Uterus (tissue), 4 donors: Measurements from ENCODE around the gene PMEPA1. TPM values are rescaled to one million over a fixed set of nuclear protein-coding genes. Genes with fewer than 3 reads are reported as not detected.

Experiments used
- DNase-seq, 2 donors: peaks; one replicate each; pipeline ENCODE4 v3.0.0-alpha.2; 2019 to 2020
- H3K27ac ChIP-seq, 2 donors: fragments of 200-600 bp; sonication (generic); 1 replicate in 1 of 2; 2 replicates in 1 of 2; pipeline ENCODE4 v1.5.1; 2016 to 2018
- H3K27me3 ChIP-seq, 2 donors: fragments of 200-600 bp; sonication (generic); one replicate each; pipeline ENCODE4 v1.5.1; 2018 to 2019; ENCODE audit warnings: control low read depth in 1 of 2
- H3K36me3 ChIP-seq, 2 donors: fragments of 200-600 bp; sonication (generic); one replicate each; pipeline ENCODE4 v1.5.1; 2019; ENCODE audit warnings: control low read depth in 1 of 2
- H3K4me1 ChIP-seq, 2 donors: fragments of 200-600 bp; sonication (generic); one replicate each; pipeline ENCODE4 v1.5.1; 2018 to 2019; ENCODE audit warnings: control low read depth in 1 of 2
- H3K4me3 ChIP-seq, 2 donors: fragments of 200-600 bp; sonication (generic); 1 replicate in 1 of 2; 2 replicates in 1 of 2; pipeline ENCODE4 v1.5.1; 2018 to 2019; ENCODE audit warnings: mild to moderate bottlenecking in 1 of 2
- H3K9me3 ChIP-seq, 2 donors: fragments of 200-600 bp; sonication (generic); one replicate each; pipeline ENCODE4 v1.5.1; 2019; ENCODE audit warnings: control low read depth in 1 of 2
- POLR2A ChIP-seq, 2 donors: fragments of 450-650 bp; IDR thresholded peaks; one replicate each; pipeline ENCODE4 v1.6.1; 2016; ENCODE audit warnings: antibody characterized with exemption in 2 of 2, mild to moderate bottlenecking in 1 of 2, moderate library complexity in 1 of 2
- intact Hi-C: fragments of 100-400 bp; cut with DNase I; formaldehyde crosslinking; loops from one replicate; pipeline ENCODE4 v1.15.1; 2023; ENCODE audit warnings: low total_unique reads
- total RNA-seq, 4 donors: library from RNA; depleted of rRNA in 3 of 4; stranded (reverse); fragments of >200 nt in 3 of 4; gene quantifications; one replicate each; pipeline versions ENCODE4 v1.1.0 to v1.2.4, GENCODE V29; 2014 to 2023
- TF ChIP-seq, protein P1 (sequence below), 4 experiments: fragments of 200-600 bp in 2 of 4; fragments of 450-650 bp in 2 of 4; sonication (generic) in 2 of 4; IDR thresholded peaks; one replicate each; pipeline ENCODE4 v1.5.1; 2016 to 2019; ENCODE audit warnings: antibody characterized with exemption in 4 of 4, mild to moderate bottlenecking in 2 of 4, moderate library complexity in 1 of 4
- donor health status: DM: yes; HTN: yes; CAD: no.

The PMEPA1 gene
- total RNA-seq, 4 donors from 2014 or later: 5.6 to 51.9 (median 33.5) TPM

DNA sequence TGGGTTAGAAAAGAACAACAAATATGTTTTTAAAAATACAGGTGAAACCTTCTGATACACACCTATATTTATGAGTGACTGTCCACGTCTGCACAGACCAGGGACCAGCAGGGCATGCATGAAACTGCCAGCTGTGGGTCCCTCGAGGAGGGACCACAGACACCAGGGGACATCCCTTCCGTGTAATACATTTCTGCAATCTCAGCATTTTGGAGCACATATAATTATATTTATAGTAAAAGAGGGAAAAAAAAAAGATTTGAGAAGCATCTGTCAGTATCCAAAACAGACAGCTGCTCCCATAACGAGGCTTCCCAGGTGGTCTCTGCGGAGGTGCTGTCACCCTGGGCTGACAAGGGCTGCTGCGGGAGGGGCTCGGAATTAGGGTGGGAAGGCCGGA, 40.2 kb downstream of the PMEPA1 start:
- TF ChIP-seq, protein P1, sequence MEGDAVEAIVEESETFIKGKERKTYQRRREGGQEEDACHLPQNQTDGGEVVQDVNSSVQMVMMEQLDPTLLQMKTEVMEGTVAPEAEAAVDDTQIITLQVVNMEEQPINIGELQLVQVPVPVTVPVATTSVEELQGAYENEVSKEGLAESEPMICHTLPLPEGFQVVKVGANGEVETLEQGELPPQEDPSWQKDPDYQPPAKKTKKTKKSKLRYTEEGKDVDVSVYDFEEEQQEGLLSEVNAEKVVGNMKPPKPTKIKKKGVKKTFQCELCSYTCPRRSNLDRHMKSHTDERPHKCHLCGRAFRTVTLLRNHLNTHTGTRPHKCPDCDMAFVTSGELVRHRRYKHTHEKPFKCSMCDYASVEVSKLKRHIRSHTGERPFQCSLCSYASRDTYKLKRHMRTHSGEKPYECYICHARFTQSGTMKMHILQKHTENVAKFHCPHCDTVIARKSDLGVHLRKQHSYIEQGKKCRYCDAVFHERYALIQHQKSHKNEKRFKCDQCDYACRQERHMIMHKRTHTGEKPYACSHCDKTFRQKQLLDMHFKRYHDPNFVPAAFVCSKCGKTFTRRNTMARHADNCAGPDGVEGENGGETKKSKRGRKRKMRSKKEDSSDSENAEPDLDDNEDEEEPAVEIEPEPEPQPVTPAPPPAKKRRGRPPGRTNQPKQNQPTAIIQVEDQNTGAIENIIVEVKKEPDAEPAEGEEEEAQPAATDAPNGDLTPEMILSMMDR (IDR thresholded peaks at IDR 0.05): no peak
- TF ChIP-seq POLR2A (IDR thresholded peaks at IDR 0.05): no peak
- no peak overlapping the region for H3K4me3 ChIP-seq
- H3K4me1 ChIP-seq: no peaks in the 10 kb centered on the region
- no peak for DNase-seq
- no peaks in the 10 kb centered on the region for H3K36me3 ChIP-seq
- no peaks in the 10 kb centered on the region for H3K9me3 ChIP-seq
- no peaks in the 10 kb centered on the region for H3K27me3 ChIP-seq
- intact Hi-C loops: no loop called here
- no peak overlapping the region for H3K27ac ChIP-seq

DNA sequence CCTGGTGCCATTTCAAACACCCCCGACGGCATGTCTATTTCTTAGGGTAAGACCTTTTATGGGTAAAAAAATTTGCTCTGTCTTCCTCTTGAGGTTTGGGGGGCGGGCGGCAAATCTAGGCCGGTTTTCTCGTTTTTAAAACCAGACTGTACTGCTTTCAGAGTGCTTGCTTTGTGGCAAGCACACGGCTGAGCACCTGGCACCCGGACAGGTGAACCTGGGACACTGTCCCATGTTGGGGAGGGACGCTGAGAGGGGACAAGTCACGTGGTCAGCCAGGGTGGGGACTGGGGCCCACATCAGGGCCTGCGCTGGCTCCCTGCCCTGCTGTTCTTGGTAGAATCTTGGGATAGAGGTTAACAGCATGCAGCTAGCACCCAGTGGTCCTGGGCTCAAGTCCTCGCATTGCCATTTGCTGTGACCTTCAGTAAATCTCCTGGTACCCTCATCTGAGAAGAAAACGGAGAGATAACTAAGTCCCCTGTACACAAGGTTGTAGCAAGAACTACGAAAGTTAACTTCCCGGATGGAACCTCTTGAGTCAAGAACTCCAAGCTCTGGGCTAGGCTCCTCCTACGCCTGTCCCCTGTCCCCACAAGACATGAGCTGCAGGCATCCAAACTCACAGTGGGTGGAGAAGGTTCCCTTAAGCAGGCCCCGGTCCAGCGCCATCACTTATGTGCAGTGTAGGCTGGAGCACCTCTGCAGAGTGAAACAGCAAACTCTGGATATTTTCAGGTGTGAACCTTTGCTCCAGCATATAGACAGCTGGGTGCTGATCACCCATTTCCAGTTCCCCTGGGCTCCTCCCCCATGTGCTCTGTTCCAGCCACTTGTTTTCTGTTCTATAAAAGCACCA, 41.7 kb downstream of the PMEPA1 start:
- Histone ChIP-seq H3K4me3 (no peak overlapping the region), H3K4me1 (peaks cover 0 to 3% of the 10 kb centered on the region in 2 donors), H3K27ac (peak overlapping the region in 1 of 2 donors; percentile 17), H3K36me3 (no peaks in the 10 kb centered on the region), H3K27me3 (no peaks in the 10 kb centered on the region), H3K9me3 (no peaks in the 10 kb centered on the region)
- intact Hi-C loops: no loop called here
- TF ChIP-seq POLR2A (IDR thresholded peaks at IDR 0.05): no peak
- TF ChIP-seq, protein P1 (IDR thresholded peaks at IDR 0.05): no peak
- no peak for DNase-seq

DNA sequence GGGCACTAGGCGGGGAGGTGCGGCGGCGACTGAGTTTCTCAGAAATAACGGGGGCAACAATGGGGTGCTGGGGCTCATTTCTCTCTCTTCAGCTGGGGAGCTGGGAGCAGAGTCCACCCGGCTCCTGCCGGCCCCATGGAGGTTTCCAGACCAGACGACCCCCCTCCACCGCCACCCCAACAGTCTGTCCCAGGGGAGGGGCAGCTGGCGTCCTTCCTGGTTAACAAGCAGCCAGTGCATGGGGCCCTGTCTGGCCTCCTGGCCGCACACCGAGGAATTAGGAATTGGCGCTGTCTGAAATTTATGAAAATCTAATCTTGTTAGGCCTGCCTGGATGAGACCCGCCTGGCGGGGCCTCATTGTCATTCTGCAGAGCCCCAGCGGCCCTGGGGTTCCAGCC, 42.4 kb downstream of the PMEPA1 start:
- no peak for DNase-seq

DNA sequence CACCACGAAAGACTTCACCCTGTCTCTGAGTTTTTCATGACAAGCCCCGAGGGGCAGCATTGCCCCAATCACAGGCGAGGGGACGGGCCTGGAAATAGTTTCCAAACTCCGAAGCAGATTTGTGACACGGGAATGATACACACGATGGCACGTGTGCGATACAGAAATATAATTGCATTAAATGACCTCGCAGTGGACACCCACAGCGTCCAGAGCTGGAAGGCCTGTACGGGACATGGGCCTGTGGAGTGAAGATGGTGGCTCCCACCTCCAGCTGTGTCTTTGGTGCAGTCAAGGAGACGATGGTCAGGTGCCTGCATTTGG, 43.0 kb downstream of the PMEPA1 start:
- no peak for TF ChIP-seq POLR2A (IDR thresholded peaks at IDR 0.05)
- TF ChIP-seq, protein P1 (IDR thresholded peaks at IDR 0.05): no peak
- H3K4me3 ChIP-seq: no peak overlapping the region
- H3K36me3 ChIP-seq: no peaks in the 10 kb centered on the region
- H3K4me1 ChIP-seq: peaks cover 0 to 3% of the 10 kb centered on the region in 2 donors
- H3K27me3 ChIP-seq: no peaks in the 10 kb centered on the region
- no peak for DNase-seq
- no peak overlapping the region for H3K27ac ChIP-seq
- H3K9me3 ChIP-seq: no peaks in the 10 kb centered on the region
- intact Hi-C loops: no loop called here

More for the DNA sequence above, 42.4 kb downstream of the PMEPA1 start:
- TF ChIP-seq POLR2A (IDR thresholded peaks at IDR 0.05): no peak
- TF ChIP-seq, protein P1 (IDR thresholded peaks at IDR 0.05): no peak
- Histone ChIP-seq H3K36me3 (no peaks in the 10 kb centered on the region), H3K4me1 (peaks cover 0 to 3% of the 10 kb centered on the region in 2 donors), H3K4me3 (no peak overlapping the region), H3K27ac (peak overlapping the region in 1 of 2 donors; percentile 3), H3K9me3 (no peaks in the 10 kb centered on the region), H3K27me3 (no peaks in the 10 kb centered on the region)
- intact Hi-C loops: no loop called here

DNA sequence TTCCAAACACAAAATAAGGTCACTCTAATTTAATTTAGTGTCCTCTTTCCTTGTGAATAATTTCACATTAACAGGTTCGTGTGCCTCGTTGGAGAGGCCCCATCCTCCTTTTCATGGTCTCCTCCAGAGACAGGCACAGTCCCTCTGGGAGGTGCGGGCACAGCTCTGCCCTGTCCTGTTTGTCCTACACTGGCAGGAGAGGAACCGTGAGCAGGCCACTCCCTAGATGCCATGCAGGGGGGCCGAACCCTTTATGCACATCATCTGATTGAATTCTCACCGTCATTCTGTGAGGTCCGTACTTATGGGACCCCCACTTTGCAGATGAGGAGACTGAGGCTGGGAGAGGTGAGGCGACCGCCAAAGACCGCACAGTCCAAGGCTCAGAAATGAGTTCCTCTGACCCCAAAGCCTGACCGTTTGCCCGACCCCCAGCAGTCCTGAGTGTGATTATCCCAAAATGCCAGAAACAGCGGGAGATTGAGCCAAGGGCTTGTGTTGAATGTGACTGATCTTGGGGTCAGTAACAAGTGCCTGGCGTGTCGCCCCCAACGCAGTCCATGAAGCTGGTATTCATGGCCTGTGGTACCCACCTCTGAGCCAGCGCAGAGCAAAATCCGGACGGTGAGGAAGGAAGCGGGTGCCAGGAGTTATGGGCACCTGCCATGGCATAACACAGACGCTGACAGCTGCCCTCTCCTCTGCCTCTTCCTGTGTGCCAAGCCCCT, 43.5 kb downstream of the PMEPA1 start:
- TF ChIP-seq, protein P1 (IDR thresholded peaks at IDR 0.05): no peak
- no peak for TF ChIP-seq POLR2A (IDR thresholded peaks at IDR 0.05)
- peaks cover 0 to 5% of the 10 kb centered on the region in 2 donors for H3K4me1 ChIP-seq
- H3K9me3 ChIP-seq: no peaks in the 10 kb centered on the region
- no peak overlapping the region for H3K4me3 ChIP-seq
- H3K36me3 ChIP-seq: no peaks in the 10 kb centered on the region
- intact Hi-C loops: no loop called here
- H3K27me3 ChIP-seq: no peaks in the 10 kb centered on the region
- no peak overlapping the region for H3K27ac ChIP-seq
- DNase-seq: no peak
